SK-N-SH (cell line): ENCODE measurements around the gene OTOP2.

Experiments
- ELF1 ChIP-seq: IDR thresholded peaks from 2 replicates; pipeline ENCODE4 v1.4.0; 2012
- EZH2phosphoT487 ChIP-seq: fragments of 200-600 bp; sonication (generic); IDR thresholded peaks from 2 replicates; pipeline ENCODE4 v1.6.1; 2017; ENCODE audit warnings: low read depth, mixed run types, mild to moderate bottlenecking, antibody characterized with exemption, moderate library complexity, borderline replicate concordance
- FOXJ3 ChIP-seq: sonication (generic); formaldehyde crosslinking; IDR thresholded peaks from 2 replicates; pipeline ENCODE4 v1.5.1; 2020; ENCODE audit warnings: mild to moderate bottlenecking, missing genetic modification reagents
- MEF2A ChIP-seq: IDR thresholded peaks from 2 replicates; pipeline ENCODE4 v1.4.0; 2012; ENCODE audit warnings: low read depth, borderline replicate concordance
- MXI1 ChIP-seq: IDR thresholded peaks from 2 replicates; pipeline ENCODE4 v1.6.1; 2012; ENCODE audit warnings: mild to moderate bottlenecking, low read depth, low read length, improper control_type of control experiment
- NRF1 ChIP-seq: IDR thresholded peaks from 2 replicates; pipeline ENCODE4 v1.6.1; 2012; ENCODE audit warnings: low read depth, mild to moderate bottlenecking, low read length
- POLR2AphosphoS5 ChIP-seq: IDR thresholded peaks from 2 replicates; pipeline ENCODE4 v1.6.1; 2012; ENCODE audit warnings: low read depth, low read length
- TF ChIP-seq, protein P1 (sequence below): IDR thresholded peaks from 2 replicates; pipeline ENCODE4 v1.4.0; 2012; ENCODE audit warnings: low read depth, borderline replicate concordance
- TF ChIP-seq, protein P2 (sequence below): fragments of 200-600 bp; sonication (generic); IDR thresholded peaks from 2 replicates; pipeline ENCODE4 v1.6.1; 2017; ENCODE audit warnings: antibody characterized with exemption, mild to moderate bottlenecking, moderate library complexity
- TF ChIP-seq, protein P3 (sequence below): IDR thresholded peaks from 2 replicates; pipeline ENCODE4 v1.6.1; 2012; ENCODE audit warnings: mild to moderate bottlenecking, low read depth, low read length, moderate library complexity
- TF ChIP-seq, protein P4 (sequence below): fragments of 150-350 bp; IDR thresholded peaks from 2 replicates; pipeline ENCODE4 v1.6.1; 2017; ENCODE audit warnings: antibody characterized with exemption, low read length, low read depth, borderline replicate concordance
- TF ChIP-seq, protein P5 (sequence below): IDR thresholded peaks from 2 replicates; pipeline ENCODE4 v1.4.0; 2012; ENCODE audit warnings: low read depth

DNA sequence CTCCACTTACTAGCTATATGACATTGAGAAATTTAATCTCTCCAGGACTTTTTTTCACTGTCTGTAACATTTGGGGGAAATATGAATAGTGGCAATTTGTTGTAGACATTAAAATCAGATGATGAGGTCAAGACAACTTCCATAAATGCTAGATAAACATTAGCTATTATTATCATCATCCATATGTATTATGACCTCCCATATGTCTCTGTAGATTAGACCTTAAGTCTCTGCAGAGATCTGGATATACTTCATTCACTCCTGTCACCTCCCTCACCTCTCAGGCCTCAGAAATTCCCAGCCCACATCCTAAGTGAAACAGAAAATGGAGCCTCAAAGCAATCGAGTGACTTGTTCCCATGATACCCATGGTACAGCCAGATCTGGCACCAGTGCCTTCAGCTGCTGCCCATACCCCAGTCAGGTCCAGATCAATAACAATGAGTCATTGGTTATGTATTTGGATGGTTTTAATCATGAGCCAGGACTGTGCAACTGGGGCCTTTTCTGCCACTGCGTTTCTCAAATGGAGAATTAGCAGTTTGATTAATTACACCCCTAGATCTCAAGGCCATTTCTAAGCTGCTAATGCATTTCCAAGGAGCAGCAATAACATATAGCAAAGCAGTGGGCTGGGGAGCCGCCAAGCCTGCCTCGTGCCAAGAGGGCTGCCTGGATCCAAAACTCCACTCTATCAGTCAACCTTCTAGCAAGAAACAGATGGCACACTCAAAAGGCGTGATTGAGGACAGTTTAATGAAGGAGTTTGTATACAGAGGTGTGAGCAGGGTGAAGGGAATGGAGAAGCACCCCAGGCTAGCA lies 48.7 kb upstream of the OTOP2 start:
- TF ChIP-seq, protein P1, sequence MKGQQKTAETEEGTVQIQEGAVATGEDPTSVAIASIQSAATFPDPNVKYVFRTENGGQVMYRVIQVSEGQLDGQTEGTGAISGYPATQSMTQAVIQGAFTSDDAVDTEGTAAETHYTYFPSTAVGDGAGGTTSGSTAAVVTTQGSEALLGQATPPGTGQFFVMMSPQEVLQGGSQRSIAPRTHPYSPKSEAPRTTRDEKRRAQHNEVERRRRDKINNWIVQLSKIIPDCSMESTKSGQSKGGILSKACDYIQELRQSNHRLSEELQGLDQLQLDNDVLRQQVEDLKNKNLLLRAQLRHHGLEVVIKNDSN, result no peak
- TF ChIP-seq, protein P2, sequence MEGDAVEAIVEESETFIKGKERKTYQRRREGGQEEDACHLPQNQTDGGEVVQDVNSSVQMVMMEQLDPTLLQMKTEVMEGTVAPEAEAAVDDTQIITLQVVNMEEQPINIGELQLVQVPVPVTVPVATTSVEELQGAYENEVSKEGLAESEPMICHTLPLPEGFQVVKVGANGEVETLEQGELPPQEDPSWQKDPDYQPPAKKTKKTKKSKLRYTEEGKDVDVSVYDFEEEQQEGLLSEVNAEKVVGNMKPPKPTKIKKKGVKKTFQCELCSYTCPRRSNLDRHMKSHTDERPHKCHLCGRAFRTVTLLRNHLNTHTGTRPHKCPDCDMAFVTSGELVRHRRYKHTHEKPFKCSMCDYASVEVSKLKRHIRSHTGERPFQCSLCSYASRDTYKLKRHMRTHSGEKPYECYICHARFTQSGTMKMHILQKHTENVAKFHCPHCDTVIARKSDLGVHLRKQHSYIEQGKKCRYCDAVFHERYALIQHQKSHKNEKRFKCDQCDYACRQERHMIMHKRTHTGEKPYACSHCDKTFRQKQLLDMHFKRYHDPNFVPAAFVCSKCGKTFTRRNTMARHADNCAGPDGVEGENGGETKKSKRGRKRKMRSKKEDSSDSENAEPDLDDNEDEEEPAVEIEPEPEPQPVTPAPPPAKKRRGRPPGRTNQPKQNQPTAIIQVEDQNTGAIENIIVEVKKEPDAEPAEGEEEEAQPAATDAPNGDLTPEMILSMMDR, result no peak
- TF ChIP-seq EZH2phosphoT487, result no peak
- no peak for TF ChIP-seq MXI1
- TF ChIP-seq, protein P3, sequence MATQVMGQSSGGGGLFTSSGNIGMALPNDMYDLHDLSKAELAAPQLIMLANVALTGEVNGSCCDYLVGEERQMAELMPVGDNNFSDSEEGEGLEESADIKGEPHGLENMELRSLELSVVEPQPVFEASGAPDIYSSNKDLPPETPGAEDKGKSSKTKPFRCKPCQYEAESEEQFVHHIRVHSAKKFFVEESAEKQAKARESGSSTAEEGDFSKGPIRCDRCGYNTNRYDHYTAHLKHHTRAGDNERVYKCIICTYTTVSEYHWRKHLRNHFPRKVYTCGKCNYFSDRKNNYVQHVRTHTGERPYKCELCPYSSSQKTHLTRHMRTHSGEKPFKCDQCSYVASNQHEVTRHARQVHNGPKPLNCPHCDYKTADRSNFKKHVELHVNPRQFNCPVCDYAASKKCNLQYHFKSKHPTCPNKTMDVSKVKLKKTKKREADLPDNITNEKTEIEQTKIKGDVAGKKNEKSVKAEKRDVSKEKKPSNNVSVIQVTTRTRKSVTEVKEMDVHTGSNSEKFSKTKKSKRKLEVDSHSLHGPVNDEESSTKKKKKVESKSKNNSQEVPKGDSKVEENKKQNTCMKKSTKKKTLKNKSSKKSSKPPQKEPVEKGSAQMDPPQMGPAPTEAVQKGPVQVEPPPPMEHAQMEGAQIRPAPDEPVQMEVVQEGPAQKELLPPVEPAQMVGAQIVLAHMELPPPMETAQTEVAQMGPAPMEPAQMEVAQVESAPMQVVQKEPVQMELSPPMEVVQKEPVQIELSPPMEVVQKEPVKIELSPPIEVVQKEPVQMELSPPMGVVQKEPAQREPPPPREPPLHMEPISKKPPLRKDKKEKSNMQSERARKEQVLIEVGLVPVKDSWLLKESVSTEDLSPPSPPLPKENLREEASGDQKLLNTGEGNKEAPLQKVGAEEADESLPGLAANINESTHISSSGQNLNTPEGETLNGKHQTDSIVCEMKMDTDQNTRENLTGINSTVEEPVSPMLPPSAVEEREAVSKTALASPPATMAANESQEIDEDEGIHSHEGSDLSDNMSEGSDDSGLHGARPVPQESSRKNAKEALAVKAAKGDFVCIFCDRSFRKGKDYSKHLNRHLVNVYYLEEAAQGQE, result no peak
- TF ChIP-seq NRF1, result no peak
- TF ChIP-seq, protein P4, sequence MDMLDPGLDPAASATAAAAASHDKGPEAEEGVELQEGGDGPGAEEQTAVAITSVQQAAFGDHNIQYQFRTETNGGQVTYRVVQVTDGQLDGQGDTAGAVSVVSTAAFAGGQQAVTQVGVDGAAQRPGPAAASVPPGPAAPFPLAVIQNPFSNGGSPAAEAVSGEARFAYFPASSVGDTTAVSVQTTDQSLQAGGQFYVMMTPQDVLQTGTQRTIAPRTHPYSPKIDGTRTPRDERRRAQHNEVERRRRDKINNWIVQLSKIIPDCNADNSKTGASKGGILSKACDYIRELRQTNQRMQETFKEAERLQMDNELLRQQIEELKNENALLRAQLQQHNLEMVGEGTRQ, result no peak
- no peak for TF ChIP-seq FOXJ3 (CRISPR knock-in tag)
- TF ChIP-seq POLR2AphosphoS5, result no peak
- no peak for TF ChIP-seq ELF1
- no peak for TF ChIP-seq MEF2A
- TF ChIP-seq, protein P5, sequence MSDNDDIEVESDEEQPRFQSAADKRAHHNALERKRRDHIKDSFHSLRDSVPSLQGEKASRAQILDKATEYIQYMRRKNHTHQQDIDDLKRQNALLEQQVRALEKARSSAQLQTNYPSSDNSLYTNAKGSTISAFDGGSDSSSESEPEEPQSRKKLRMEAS, result no peak
